GM19035 (cell line): ENCODE measurements around the gene PBX1.
A peak's percentile ranks its signal among the peaks of the same experiment; 100 is the strongest.
"Not testable (repeated sequence)": the region's sequence is repeated elsewhere in the genome, so short reads cannot be mapped to it uniquely, and the experiment has no call there.

Source experiments
- ATAC-seq: cut with Tn5 transposase; IDR thresholded peaks from one replicate; pipeline ENCODE4 v1.9.1; 2021; ENCODE audit not compliant: unreplicated experiment

The PBX1 gene

GRCh38 chr1:164558461-164559341 lies at the start of gene PBX1:
Gene PBX1 (plus strand): TSS chr1:164559184.
- peak; percentile 100 for ATAC-seq

- ATAC-seq = no peak
Observed at GRCh38 chr1:164510435-164510834, 48.5 kb upstream of the PBX1 start.

- ATAC-seq = no peak
Observed at GRCh38 chr1:164511001-164511705, 47.8 kb upstream of the PBX1 start.

- ATAC-seq = no peak
Observed at GRCh38 chr1:164515231-164515630, 43.8 kb upstream of the PBX1 start.

- ATAC-seq = no peak
Observed at GRCh38 chr1:164515711-164516331, 43.2 kb upstream of the PBX1 start.

- no peak for ATAC-seq
Observed at GRCh38 chr1:164516591-164516990, 42.4 kb upstream of the PBX1 start.

- ATAC-seq = no peak
Observed at GRCh38 chr1:164518692-164519332, 40.2 kb upstream of the PBX1 start.

GRCh38 chr1:164519426-164519825 lies 39.6 kb upstream of the PBX1 start:
- no peak for ATAC-seq

GRCh38 chr1:164524810-164525209 lies 34.2 kb upstream of the PBX1 start:
- ATAC-seq = no peak

GRCh38 chr1:164534863-164535610 lies 23.9 kb upstream of the PBX1 start:
- ATAC-seq = no peak

- not testable (repeated sequence) for ATAC-seq
Observed at GRCh38 chr1:164552463-164552988, 6.5 kb upstream of the PBX1 start.

- ATAC-seq = no peak
Observed at GRCh38 chr1:164557270-164557669, 1.7 kb upstream of the PBX1 start.

GRCh38 chr1:164559342-164560051 lies 513 bp downstream of the PBX1 start:
- ATAC-seq = no peak

- ATAC-seq = no peak
Observed at GRCh38 chr1:164560121-164560541, 1.1 kb downstream of the PBX1 start.

- ATAC-seq = no peak
Observed at GRCh38 chr1:164560556-164560955, 1.6 kb downstream of the PBX1 start.

GRCh38 chr1:164561007-164561406 lies 2.0 kb downstream of the PBX1 start:
- ATAC-seq = no peak

- no peak for ATAC-seq
Observed at GRCh38 chr1:164561472-164561871, 2.5 kb downstream of the PBX1 start.

- ATAC-seq = no peak
Observed at GRCh38 chr1:164562061-164562460, 3.1 kb downstream of the PBX1 start.

- no peak for ATAC-seq
Observed at GRCh38 chr1:164562511-164562910, 3.5 kb downstream of the PBX1 start.
